Gastrocnemius medialis (tissue), 4 donors: ENCODE measurements around the gene SNRNP25. TPM values are rescaled to one million over a fixed set of nuclear protein-coding genes. Genes with fewer than 3 reads are reported as not detected.

Source experiments
- ATAC-seq, 2 donors: fragments of 150-250 bp; one replicate each; pipeline ENCODE4 v1.9.1; 2016
- DNase-seq, 2 donors: peaks; one replicate each; pipeline ENCODE4 v3.0.0-alpha.2; 2019
- H3K27ac ChIP-seq, 4 donors: fragments of 200-600 bp; sonication (generic); 1 replicate in 1 of 4; 2 replicates in 3 of 4; pipeline ENCODE4 v1.5.1; 2016 to 2018; ENCODE audit warnings: mild to moderate bottlenecking in 2 of 4, moderate library complexity in 1 of 4
- H3K27me3 ChIP-seq, 3 donors: fragments of 200-600 bp; sonication (generic) in 2 of 3; 1 replicate in 1 of 3; 2 replicates in 2 of 3; pipeline versions ENCODE4 v1.5.1 to v1.6.0; 2016 to 2019; ENCODE audit warnings: mild to moderate bottlenecking in 1 of 3, moderate library complexity in 1 of 3
- H3K36me3 ChIP-seq, 2 donors: fragments of 200-600 bp; sonication (generic) in 1 of 2; one replicate each; pipeline ENCODE4 v1.5.1; 2017 to 2018
- H3K4me1 ChIP-seq, 2 donors: fragments of 200-600 bp; sonication (generic) in 1 of 2; one replicate each; pipeline ENCODE4 v1.5.1; 2016 to 2017; ENCODE audit warnings: mild to moderate bottlenecking in 2 of 2
- H3K4me3 ChIP-seq, 4 donors: fragments of 200-600 bp; sonication (generic) in 3 of 4; 1 replicate in 1 of 4; 2 replicates in 3 of 4; pipeline ENCODE4 v1.5.1; 2016 to 2019; ENCODE audit warnings: mild to moderate bottlenecking in 2 of 4
- H3K9me3 ChIP-seq, 3 donors: fragments of 200-600 bp; sonication (generic) in 2 of 3; 1 replicate in 1 of 3; 2 replicates in 2 of 3; pipeline ENCODE4 v1.5.1; 2016 to 2019
- CTCF ChIP-seq, 5 experiments: fragments of 450-650 bp in 3 of 5; fragments of 200-600 bp in 2 of 5; sonication (generic) in 2 of 5; IDR thresholded peaks in 4 of 5; conservative IDR thresholded peaks in 1 of 5; 1 replicate in 4 of 5; 2 replicates in 1 of 5; pipeline ENCODE4 v1.5.1; 2016 to 2019; ENCODE audit warnings: antibody characterized with exemption in 5 of 5, mild to moderate bottlenecking in 3 of 5, moderate library complexity in 3 of 5
- POLR2A ChIP-seq, 2 donors: fragments of 450-650 bp; IDR thresholded peaks; one replicate each; pipeline ENCODE4 v1.6.1; 2017; ENCODE audit warnings: antibody characterized with exemption in 2 of 2, mild to moderate bottlenecking in 2 of 2, moderate library complexity in 2 of 2
- in situ Hi-C, 4 donors: fragments of 200-750 bp; cut with MboI; loops; one replicate each; pipeline versions ENCODE4 v1.15.0 to v1.8.0; 2017; ENCODE audit warnings: low sequenced_read_pairs in 4 of 4
- intact Hi-C: fragments of 100-400 bp; cut with DNase I; formaldehyde crosslinking; loops from one replicate; pipeline ENCODE4 v1.15.1; 2023; ENCODE audit warnings: low total_unique reads
- total RNA-seq, 4 donors: library from RNA; depleted of rRNA; stranded (reverse); fragments of >200 nt; gene quantifications; one replicate each; pipeline versions ENCODE4 v1.1.0 to v1.2.3, GENCODE V29; 2016

SNRNP25 gene
- total RNA-seq, 4 donors from 2014 or later: 42.8 to 77.6 (median 69.7) TPM

- peaks cover 35 to 44% of the 10 kb centered on the region in 2 donors for H3K4me1 ChIP-seq
- H3K4me3 ChIP-seq: no peak overlapping the region
- ATAC-seq (peak; percentile 88 to 90), DNase-seq (peak; percentile 88 to 95)
- intact Hi-C loops (loop anchor here (1.0 kb wide), 1 partner anchor 32 kb away; no protein-coding TSS in a partner anchor), in situ Hi-C loops (no loop called here)
- no peaks in the 10 kb centered on the region for H3K9me3 ChIP-seq
- H3K27me3 ChIP-seq: no peaks in the 10 kb centered on the region
- H3K27ac ChIP-seq: peak overlapping the region; percentile 62 to 74 (median 68)
- TF ChIP-seq CTCF (IDR thresholded peaks at IDR 0.05 in 4 of 5, conservative IDR thresholded peaks at IDR 0.05 in 1 of 5) (peak; percentile 99 to 100 (median 100)), POLR2A (IDR thresholded peaks at IDR 0.05) (no peak)
- peaks cover 0 to 6% of the 10 kb centered on the region in 2 donors for H3K36me3 ChIP-seq
Measured at GRCh38 chr16:96935-97381, 43.3 kb downstream of the SNRNP25 start.

GRCh38 chr16:97822-98221 is 44.2 kb downstream of the SNRNP25 start:
- no peak for ATAC-seq
- Histone ChIP-seq H3K4me3 (no peak overlapping the region), H3K9me3 (no peaks in the 10 kb centered on the region), H3K27me3 (no peaks in the 10 kb centered on the region), H3K36me3 (peaks cover 0 to 6% of the 10 kb centered on the region in 2 donors), H3K27ac (peak overlapping the region; percentile 62 to 74 (median 68)), H3K4me1 (peaks cover 40 to 49% of the 10 kb centered on the region in 2 donors)
- in situ Hi-C loops: no loop called here
- TF ChIP-seq POLR2A (IDR thresholded peaks at IDR 0.05): no peak
- no peak for TF ChIP-seq CTCF (IDR thresholded peaks at IDR 0.05 in 4 of 5, conservative IDR thresholded peaks at IDR 0.05 in 1 of 5)
- intact Hi-C loops: loop anchor here (1.0 kb wide), 1 partner anchor 33 kb away; no protein-coding TSS in a partner anchor
- no peak for DNase-seq

- Histone ChIP-seq H3K36me3 (peaks cover 0 to 6% of the 10 kb centered on the region in 2 donors), H3K27me3 (no peaks in the 10 kb centered on the region), H3K9me3 (no peaks in the 10 kb centered on the region), H3K4me1 (peaks cover 61 to 65% of the 10 kb centered on the region in 2 donors), H3K4me3 (no peak overlapping the region), H3K27ac (peak overlapping the region; percentile 75 to 88 (median 84))
- no peak for ATAC-seq
- intact Hi-C loops (no loop called here), in situ Hi-C loops (no loop called here)
- TF ChIP-seq POLR2A (IDR thresholded peaks at IDR 0.05) (no peak), CTCF (IDR thresholded peaks at IDR 0.05 in 4 of 5, conservative IDR thresholded peaks at IDR 0.05 in 1 of 5) (no peak)
- DNase-seq: no peak
Measured at GRCh38 chr16:100989-101388, 47.4 kb downstream of the SNRNP25 start.

- Histone ChIP-seq H3K27me3 (no peaks in the 10 kb centered on the region), H3K27ac (peak overlapping the region; percentile 75 to 88 (median 84)), H3K36me3 (peaks cover 0 to 6% of the 10 kb centered on the region in 2 donors), H3K9me3 (no peaks in the 10 kb centered on the region), H3K4me3 (peak overlapping the region in 1 of 4 donors; percentile 25), H3K4me1 (peaks cover 61 to 65% of the 10 kb centered on the region in 2 donors)
- DNase-seq (no peak), ATAC-seq (no peak)
- in situ Hi-C loops (no loop called here), intact Hi-C loops (no loop called here)
- TF ChIP-seq POLR2A (IDR thresholded peaks at IDR 0.05) (no peak), CTCF (IDR thresholded peaks at IDR 0.05 in 4 of 5, conservative IDR thresholded peaks at IDR 0.05 in 1 of 5) (no peak)
Measured at GRCh38 chr16:101586-101985, 48.0 kb downstream of the SNRNP25 start.
